Measurements from ENCODE around the gene SLC39A6. TPM values are rescaled to one million over a fixed set of nuclear protein-coding genes. Genes with fewer than 3 reads are reported as not detected.
A peak's percentile ranks its signal among the peaks of the same experiment; 100 is the strongest.

The SLC39A6 gene
- total and polyA plus RNA-seq, 2 donors (not counting 1 experiment from before 2014, with no cell fraction given): 8.9 to 19.5 TPM

- intact Hi-C loops (cut with micrococcal nuclease): no loop called here
- H3K27me3 Mint-ChIP-seq: no peaks in the 10 kb centered on the region
- Histone ChIP-seq H4K20me1 (ENCODE audit: control insufficient read depth, insufficient read depth, low read length, poor library complexity, severe bottlenecking) (peaks cover 63% of the 10 kb centered on the region), H3K27me3 (replicated peaks in 1 of 4; ENCODE audit: control extremely low read depth in 1 of 4, control insufficient read depth in 3 of 4, insufficient read depth in 4 of 4, low read length in 3 of 4) (no peaks in the 10 kb centered on the region), H3K4me2 (replicated peaks; ENCODE audit: low read depth, low read length, poor library complexity, severe bottlenecking) (no peak overlapping the region), H3K9ac (ENCODE audit: low read length) (no peak overlapping the region), H3K4me3 (ENCODE audit: control extremely low read depth in 1 of 5, extremely low read depth in 1 of 5, insufficient read depth in 1 of 5, low read depth in 2 of 5, low read length in 4 of 5) (no peak overlapping the region), H3K79me2 (ENCODE audit: control insufficient read depth, insufficient read depth, low read length) (peaks cover 51% of the 10 kb centered on the region), H2AFZ (ENCODE audit: insufficient read depth, low read depth, low read length, poor library complexity, severe bottlenecking) (no peak overlapping the region), H3K9me3 (ENCODE audit: control extremely low read depth in 1 of 3, control insufficient read depth in 2 of 3, insufficient read depth in 1 of 3, low read length in 2 of 3) (no peaks in the 10 kb centered on the region), H3K27ac (ENCODE audit: low read length in 2 of 2) (no peak overlapping the region), H3K4me1 (ENCODE audit: control insufficient read depth in 2 of 2, insufficient read depth in 2 of 2, low read length in 2 of 2) (peaks cover 25 to 26% of the 10 kb centered on the region in 2 donors), H3K36me3 (replicated peaks in 1 of 2; ENCODE audit: control extremely low read depth in 1 of 2, control insufficient read depth in 1 of 2, extremely low read depth in 1 of 2, insufficient read depth in 2 of 2, low read length in 1 of 2) (peaks cover 0 to 42% of the 10 kb centered on the region in 2 experiments)
- ATAC-seq (ENCODE audit: low read depth): no peak
- no CpG with 5 or more reads among the region's 1 CpG for WGBS (ENCODE audit: insufficient coverage)
- POLR2A ChIA-PET: no interaction called here
- H3K27ac Mint-ChIP-seq: no peak overlapping the region
- no peak overlapping the region for H3K4me3 Mint-ChIP-seq
- TF ChIP-seq CTCF (IDR thresholded peaks at IDR 0.05): no peak
- no peak for TF ChIP-seq EZH2 (IDR thresholded peaks at IDR 0.05; ENCODE audit: borderline replicate concordance, insufficient read depth, low read depth, low read length, poor library complexity, severe bottlenecking)
- H3K4me1 Mint-ChIP-seq: peaks cover 39% of the 10 kb centered on the region
- no peak for DNase-seq
- H3K9me3 Mint-ChIP-seq (ENCODE audit: insufficient read depth): no peaks in the 10 kb centered on the region
- CTCF ChIA-PET: interaction anchor here (0.5 to 0.6 kb wide), 2 partner anchors 43 to 425 kb away, joined by 3 to 4 read pairs; no protein-coding TSS in a partner anchor
These were observed 6.1 kb upstream of the SLC39A6 start for GRCh38 chr18:36135264-36135663.

DNA sequence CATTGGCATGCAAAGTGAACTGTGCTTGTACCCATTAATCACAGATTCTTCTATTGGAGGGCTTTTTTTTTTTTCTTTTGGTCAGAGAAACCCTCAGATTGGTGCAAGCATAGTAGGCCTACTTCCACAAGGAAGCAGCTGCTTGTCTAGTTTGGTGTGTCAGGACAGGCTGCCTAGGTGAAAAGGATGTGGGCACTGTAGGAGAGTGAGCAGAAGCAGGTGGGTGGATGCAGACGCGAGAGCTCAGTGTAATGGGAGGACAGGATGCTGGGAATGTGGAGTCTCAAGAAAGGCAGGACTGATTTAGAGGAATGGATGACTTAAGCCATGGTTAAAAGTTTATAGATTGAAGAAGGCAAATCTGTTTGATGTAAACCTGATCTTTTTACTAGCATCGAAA lies 3.6 kb upstream of the SLC39A6 start:
- H3K4me3 ChIP-seq (ENCODE audit: control extremely low read depth in 1 of 5, extremely low read depth in 1 of 5, insufficient read depth in 1 of 5, low read depth in 2 of 5, low read length in 4 of 5): no peak overlapping the region
- no peak overlapping the region for H3K9ac ChIP-seq (ENCODE audit: low read length)
- H2AFZ ChIP-seq (ENCODE audit: insufficient read depth, low read depth, low read length, poor library complexity, severe bottlenecking): no peak overlapping the region
- 92% methylated on average over 2 of the region's 3 CpGs for WGBS (ENCODE audit: insufficient coverage)
- intact Hi-C loops (cut with micrococcal nuclease): no loop called here
- no peak for TF ChIP-seq EZH2 (IDR thresholded peaks at IDR 0.05; ENCODE audit: borderline replicate concordance, insufficient read depth, low read depth, low read length, poor library complexity, severe bottlenecking)
- no peak for TF ChIP-seq CTCF (IDR thresholded peaks at IDR 0.05)
- ATAC-seq (ENCODE audit: low read depth) (no peak), DNase-seq (no peak)
- H3K4me2 ChIP-seq (replicated peaks; ENCODE audit: low read depth, low read length, poor library complexity, severe bottlenecking): peak overlapping the region; percentile 10
- H4K20me1 ChIP-seq (ENCODE audit: control insufficient read depth, insufficient read depth, low read length, poor library complexity, severe bottlenecking): peaks cover 63% of the 10 kb centered on the region
- no peaks in the 10 kb centered on the region for H3K9me3 Mint-ChIP-seq (ENCODE audit: insufficient read depth)
- ChIA-PET CTCF (no interaction called here), POLR2A (no interaction called here)
- no peak overlapping the region for H3K27ac ChIP-seq (ENCODE audit: low read length in 2 of 2)
- no peaks in the 10 kb centered on the region for H3K27me3 Mint-ChIP-seq
- no peaks in the 10 kb centered on the region for H3K27me3 ChIP-seq (replicated peaks in 1 of 4; ENCODE audit: control extremely low read depth in 1 of 4, control insufficient read depth in 3 of 4, insufficient read depth in 4 of 4, low read length in 3 of 4)
- H3K4me3 Mint-ChIP-seq: peak overlapping the region; percentile 59
- H3K4me1 ChIP-seq (ENCODE audit: control insufficient read depth in 2 of 2, insufficient read depth in 2 of 2, low read length in 2 of 2): peaks cover 33 to 34% of the 10 kb centered on the region in 2 donors
- peaks cover 66% of the 10 kb centered on the region for H3K79me2 ChIP-seq (ENCODE audit: control insufficient read depth, insufficient read depth, low read length)
- H3K9me3 ChIP-seq (ENCODE audit: control extremely low read depth in 1 of 3, control insufficient read depth in 2 of 3, insufficient read depth in 1 of 3, low read length in 2 of 3): no peaks in the 10 kb centered on the region
- no peak overlapping the region for H3K27ac Mint-ChIP-seq
- H3K4me1 Mint-ChIP-seq: peaks cover 50% of the 10 kb centered on the region
- peaks cover 0 to 25% of the 10 kb centered on the region in 2 experiments for H3K36me3 ChIP-seq (replicated peaks in 1 of 2; ENCODE audit: control extremely low read depth in 1 of 2, control insufficient read depth in 1 of 2, extremely low read depth in 1 of 2, insufficient read depth in 2 of 2, low read length in 1 of 2)

Measured in B cell (primary cell).